ENCODE measurements around the gene KATNB1. TPM values are rescaled to one million over a fixed set of nuclear protein-coding genes. Genes with fewer than 3 reads are reported as not detected.

Gene KATNB1
- total RNA-seq, 1 experiment from 2014 or later = 17.7 TPM

DNA sequence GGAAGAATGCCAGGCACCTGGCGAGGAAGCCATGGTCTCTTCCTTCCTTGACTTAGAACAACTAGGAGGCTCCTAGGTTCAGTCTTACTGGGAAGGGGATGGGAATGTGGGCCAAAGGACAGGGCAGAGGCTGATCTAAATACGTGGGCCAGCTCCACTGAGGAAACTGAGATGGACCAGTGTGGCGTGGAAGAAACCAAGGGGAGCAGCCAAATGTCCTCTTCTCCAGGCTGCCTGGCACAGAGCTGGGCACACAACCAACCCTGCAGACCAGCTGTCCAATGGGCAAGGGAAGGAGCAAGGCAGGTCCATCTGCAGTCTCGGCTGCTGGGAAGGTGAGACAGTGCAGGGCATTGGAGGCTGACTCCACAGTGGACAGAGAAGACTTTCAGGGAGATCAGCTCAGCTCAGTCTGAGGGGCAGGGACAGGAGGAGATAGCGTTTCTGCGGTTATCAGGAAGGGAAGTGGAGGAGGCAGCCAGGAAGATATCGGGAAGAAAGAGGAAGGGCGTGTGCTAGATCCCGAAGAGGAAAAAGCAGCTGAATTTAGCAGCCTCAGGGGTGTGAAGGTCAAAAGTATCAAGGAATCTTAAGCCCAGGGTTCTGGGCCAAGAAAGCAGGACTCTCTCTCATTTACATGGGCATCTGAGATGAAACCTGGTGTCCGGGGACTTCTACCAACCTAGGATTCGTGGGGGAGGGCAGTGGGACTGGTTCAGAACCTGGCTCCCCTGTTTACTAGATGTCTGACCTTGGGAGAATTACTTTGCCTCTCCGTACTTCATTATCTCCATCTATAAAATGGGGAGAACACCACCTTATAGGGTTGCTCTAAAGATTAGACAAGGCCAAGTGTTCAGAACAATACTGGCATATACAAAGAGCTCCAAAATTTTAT, 64.9 kb downstream of the KATNB1 start:
- H3K27ac ChIP-seq = peak overlapping the region; percentile 95
- no peak for DNase-seq (ENCODE audit: low read depth in 1 of 2, low spot score in 2 of 2)

GRCh38 chr16:57801098-57801808, 65.7 kb downstream of the KATNB1 start:
- peak overlapping the region; percentile 95 for H3K27ac ChIP-seq
- peak; percentile 75 to 79 for DNase-seq (ENCODE audit: low read depth in 1 of 2, low spot score in 2 of 2)
- H3K4me3 ChIP-seq = peak overlapping the region; percentile 93
- H3K36me3 ChIP-seq = peaks cover 46% of the 10 kb centered on the region
- peaks cover 43% of the 10 kb centered on the region for H3K4me1 ChIP-seq (replicated peaks)
- H3K27me3 ChIP-seq (replicated peaks) = no peaks in the 10 kb centered on the region
- H3K9me3 ChIP-seq (replicated peaks) = no peaks in the 10 kb centered on the region

More for the DNA sequence above, 64.9 kb downstream of the KATNB1 start:
- Histone ChIP-seq H3K27me3 (replicated peaks) (no peaks in the 10 kb centered on the region), H3K4me1 (replicated peaks) (peaks cover 43% of the 10 kb centered on the region), H3K9me3 (replicated peaks) (no peaks in the 10 kb centered on the region), H3K36me3 (peaks cover 52% of the 10 kb centered on the region), H3K4me3 (peak overlapping the region; percentile 93)

- Histone ChIP-seq H3K9me3 (replicated peaks) (no peaks in the 10 kb centered on the region), H3K27ac (peak overlapping the region; percentile 95), H3K27me3 (replicated peaks) (no peaks in the 10 kb centered on the region), H3K4me1 (replicated peaks) (peaks cover 50% of the 10 kb centered on the region), H3K36me3 (peaks cover 40% of the 10 kb centered on the region), H3K4me3 (peak overlapping the region; percentile 93)
- peak; percentile 76 to 78 for DNase-seq (ENCODE audit: low read depth in 1 of 2, low spot score in 2 of 2)
These were observed 66.3 kb downstream of the KATNB1 start for GRCh38 chr16:57801809-57802340.

DNA sequence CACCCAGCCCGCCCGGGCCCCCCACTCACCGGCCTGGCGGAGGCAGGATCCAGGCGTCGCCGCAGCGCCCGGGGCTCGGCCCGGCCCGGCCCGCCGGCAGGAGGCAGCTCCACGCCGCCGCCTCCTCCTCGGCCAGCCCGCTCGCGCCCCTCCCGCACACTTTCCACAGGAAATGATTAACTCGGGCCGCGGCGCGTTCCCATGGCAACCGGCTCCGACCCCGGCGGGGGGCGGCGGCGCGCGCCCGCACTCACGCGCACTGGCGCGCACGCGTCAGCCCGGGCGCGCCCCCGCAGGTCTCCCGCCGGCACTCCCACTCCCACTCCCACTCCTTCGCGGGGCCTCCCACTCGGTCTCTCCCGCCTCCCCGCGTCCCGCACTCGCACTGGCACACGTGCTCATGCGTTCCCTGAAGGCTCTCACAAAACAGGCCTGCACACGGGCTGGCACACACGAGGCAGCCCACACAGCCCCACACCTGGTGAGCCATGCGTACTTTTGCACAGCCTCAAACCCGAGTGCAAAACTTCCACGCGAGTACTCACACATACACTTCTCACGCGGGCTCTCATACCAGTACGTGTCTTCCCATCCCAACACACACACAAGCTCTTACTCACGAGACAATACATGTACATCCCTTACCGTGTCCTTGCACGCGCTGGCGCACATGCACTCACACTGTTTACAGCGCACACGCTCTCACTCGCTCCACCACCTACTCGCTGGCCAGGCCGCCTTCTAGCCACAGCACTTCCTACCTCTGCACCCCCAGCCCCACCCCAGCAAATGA, 67.0 kb downstream of the KATNB1 start, which contains the start of gene KIFC3:
KIFC3 (minus strand) TSS at position 151 of the 793 bp plus-strand sequence. CDS start 4,248 bp downstream, outside the sequence.
- Histone ChIP-seq H3K4me1 (replicated peaks) (peaks cover 56% of the 10 kb centered on the region), H3K36me3 (peaks cover 33% of the 10 kb centered on the region), H3K9me3 (replicated peaks) (no peaks in the 10 kb centered on the region), H3K27me3 (replicated peaks) (no peaks in the 10 kb centered on the region), H3K4me3 (peak within 1 kb of the TSS; percentile 93), H3K27ac (peak within 1 kb of the TSS; percentile 95)
- peak; percentile 69 to 94 for DNase-seq (ENCODE audit: low read depth in 1 of 2, low spot score in 2 of 2)

DNA sequence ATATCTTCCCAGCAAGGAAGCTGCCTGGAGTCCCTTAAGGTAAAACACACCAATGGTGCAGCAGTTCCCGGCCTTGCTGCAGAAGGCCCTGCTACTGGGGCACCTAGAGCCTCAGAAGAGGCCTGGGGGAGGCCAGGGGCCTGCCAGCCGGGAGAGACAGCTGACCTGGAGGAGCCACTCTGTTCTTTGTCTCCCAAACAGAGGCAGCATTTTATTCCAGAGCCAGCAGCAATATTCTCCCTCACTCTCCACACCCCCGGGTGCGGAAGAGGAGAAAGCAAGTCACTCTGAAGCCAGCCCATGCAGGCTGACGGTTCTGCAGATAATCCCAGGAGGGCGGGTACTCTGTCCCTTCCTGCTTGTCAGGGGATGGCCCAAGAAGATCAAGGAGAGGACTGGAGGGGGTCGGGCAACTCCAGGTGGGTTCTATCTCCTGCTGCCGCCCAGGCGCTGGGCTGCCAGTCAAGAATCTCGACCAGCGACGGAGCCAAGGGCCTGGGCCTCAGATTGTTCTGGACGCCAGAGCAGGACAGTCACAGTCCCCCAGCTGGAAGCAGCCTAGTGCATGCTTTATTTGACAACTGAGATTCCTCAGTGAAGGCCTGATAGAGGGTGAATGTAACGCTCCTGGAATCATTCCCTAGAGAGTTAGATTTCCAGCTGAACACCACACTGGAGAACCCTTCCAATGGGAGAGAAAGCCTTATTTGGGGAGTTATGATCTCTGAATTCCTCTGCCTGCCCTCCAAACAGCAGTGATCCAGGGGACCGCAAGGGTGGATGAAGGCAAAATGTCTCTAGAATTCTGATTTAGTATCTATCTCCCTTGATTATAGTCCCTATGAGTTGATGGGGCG, 67.8 kb downstream of the KATNB1 start:
- Histone ChIP-seq H3K9me3 (replicated peaks) (no peaks in the 10 kb centered on the region), H3K4me1 (replicated peaks) (peaks cover 62% of the 10 kb centered on the region), H3K4me3 (no peak overlapping the region), H3K36me3 (peaks cover 25% of the 10 kb centered on the region), H3K27me3 (replicated peaks) (no peaks in the 10 kb centered on the region), H3K27ac (no peak overlapping the region; the same call in 1 of the 2 replicates)
- no peak for DNase-seq (ENCODE audit: low read depth in 1 of 2, low spot score in 2 of 2)

- H3K9me3 ChIP-seq (replicated peaks) = no peaks in the 10 kb centered on the region
- no peaks in the 10 kb centered on the region for H3K27me3 ChIP-seq (replicated peaks)
- H3K4me3 ChIP-seq = no peak overlapping the region
- H3K4me1 ChIP-seq (replicated peaks) = peaks cover 69% of the 10 kb centered on the region
- H3K36me3 ChIP-seq = peaks cover 20% of the 10 kb centered on the region
- DNase-seq (ENCODE audit: low read depth in 1 of 2, low spot score in 2 of 2) = no peak
- no peak overlapping the region for H3K27ac ChIP-seq
These were observed 68.7 kb downstream of the KATNB1 start for GRCh38 chr16:57804111-57804837.

- Histone ChIP-seq H3K27ac (no peak overlapping the region), H3K9me3 (replicated peaks) (no peaks in the 10 kb centered on the region), H3K4me3 (no peak overlapping the region), H3K4me1 (replicated peaks) (peaks cover 71% of the 10 kb centered on the region), H3K36me3 (peaks cover 12% of the 10 kb centered on the region), H3K27me3 (replicated peaks) (no peaks in the 10 kb centered on the region)
- no peak for DNase-seq (ENCODE audit: low read depth in 1 of 2, low spot score in 2 of 2)
These were observed 69.6 kb downstream of the KATNB1 start for GRCh38 chr16:57805176-57805575.

Other genes starting within 250 kb of the KATNB1 start
- gene DOK4, start 249.3 kb upstream of the KATNB1 start, total RNA-seq (2014; rRNA removed; shearing (Covaris generic)) = 5.6 and 5.7 TPM in 2 replicates
- gene CCDC102A, start 199.2 kb upstream of the KATNB1 start, total RNA-seq (2014; rRNA removed; shearing (Covaris generic)) = 13.4 and 24.5 TPM in 2 replicates
- gene ADGRG5, start 193.1 kb upstream of the KATNB1 start, total RNA-seq (2014; rRNA removed; shearing (Covaris generic)) = not detected in 2 replicates
- 0.47 TPM in 1 of 2 replicates, not detected in the other for gene ADGRG1, start 107.1 kb upstream of the KATNB1 start, total RNA-seq (2014; rRNA removed; shearing (Covaris generic))
- not detected in 2 replicates for gene ADGRG3, start 67.5 kb upstream of the KATNB1 start, total RNA-seq (2014; rRNA removed; shearing (Covaris generic))
- gene DRC7, start 41.0 kb upstream of the KATNB1 start, total RNA-seq (2014; rRNA removed; shearing (Covaris generic)) = not detected in 2 replicates
- gene KIFC3, start 66.7 kb downstream of the KATNB1 start, total RNA-seq (2014; rRNA removed; shearing (Covaris generic)) = 103 and 132 TPM in 2 replicates
- gene CNGB1, start 235.4 kb downstream of the KATNB1 start, total RNA-seq (2014; rRNA removed; shearing (Covaris generic)) = 0.13 TPM in 1 of 2 replicates, not detected in the other

All from SJSA1 (cell line).